Vagina (tissue), 2 donors: ENCODE data around the gene NOXA1. TPM values are rescaled to one million over a fixed set of nuclear protein-coding genes. Genes with fewer than 3 reads are reported as not detected.

Experiments
- DNase-seq, 2 donors: peaks; one replicate each; pipeline ENCODE4 v3.0.0-alpha.2; 2017; ENCODE audit errors: extremely low spot score in 2 of 2
- H3K27ac ChIP-seq: fragments of 200-600 bp; sonication (generic); one replicate; pipeline ENCODE4 v1.5.1; 2019
- H3K27me3 ChIP-seq: fragments of 200-600 bp; sonication (generic); one replicate; pipeline ENCODE4 v1.5.1; 2019
- H3K36me3 ChIP-seq, 2 donors: fragments of 200-600 bp; sonication (generic); one replicate each; pipeline ENCODE4 v1.5.1; 2017 to 2019
- H3K4me1 ChIP-seq: fragments of 200-600 bp; sonication (generic); one replicate; pipeline ENCODE4 v1.5.1; 2019
- H3K4me3 ChIP-seq, 2 donors: fragments of 200-600 bp; sonication (generic); 1 replicate in 1 of 2; 2 replicates in 1 of 2; pipeline ENCODE4 v1.5.1; 2016 to 2019
- H3K9me3 ChIP-seq: fragments of 200-600 bp; sonication (generic); one replicate; pipeline ENCODE4 v1.5.1; 2019
- POLR2A ChIP-seq, 2 donors: fragments of 450-650 bp; IDR thresholded peaks; one replicate each; pipeline ENCODE4 v1.6.1; 2017; ENCODE audit warnings: antibody characterized with exemption in 2 of 2, mild to moderate bottlenecking in 2 of 2, moderate library complexity in 2 of 2
- POLR2AphosphoS5 ChIP-seq, 2 donors: sonication (generic); formaldehyde crosslinking; IDR thresholded peaks; one replicate each; pipeline ENCODE4 v1.9.0; 2017; ENCODE audit warnings: antibody characterized with exemption in 2 of 2, mild to moderate bottlenecking in 2 of 2, low read depth in 1 of 2; ENCODE audit not compliant: insufficient read depth in 1 of 2
- intact Hi-C: fragments of 100-400 bp; cut with DNase I; formaldehyde crosslinking; loops from one replicate; pipeline ENCODE4 v1.15.1; 2023
- total RNA-seq: library from RNA; depleted of rRNA; stranded (reverse); fragments of >200 nt; gene quantifications from one replicate; pipeline ENCODE4 v1.2.3, GENCODE V29; 2016
- TF ChIP-seq, protein P1 (sequence below), 3 experiments: fragments of 450-650 bp in 2 of 3; fragments of 200-600 bp in 1 of 3; sonication (generic) in 1 of 3; IDR thresholded peaks; one replicate each; pipeline ENCODE4 v1.5.1; 2017 to 2019; ENCODE audit warnings: antibody characterized with exemption in 3 of 3, mild to moderate bottlenecking in 2 of 3, moderate library complexity in 2 of 3

Gene NOXA1
- total RNA-seq, 1 donor from 2014 or later, result 2.9 TPM

DNA sequence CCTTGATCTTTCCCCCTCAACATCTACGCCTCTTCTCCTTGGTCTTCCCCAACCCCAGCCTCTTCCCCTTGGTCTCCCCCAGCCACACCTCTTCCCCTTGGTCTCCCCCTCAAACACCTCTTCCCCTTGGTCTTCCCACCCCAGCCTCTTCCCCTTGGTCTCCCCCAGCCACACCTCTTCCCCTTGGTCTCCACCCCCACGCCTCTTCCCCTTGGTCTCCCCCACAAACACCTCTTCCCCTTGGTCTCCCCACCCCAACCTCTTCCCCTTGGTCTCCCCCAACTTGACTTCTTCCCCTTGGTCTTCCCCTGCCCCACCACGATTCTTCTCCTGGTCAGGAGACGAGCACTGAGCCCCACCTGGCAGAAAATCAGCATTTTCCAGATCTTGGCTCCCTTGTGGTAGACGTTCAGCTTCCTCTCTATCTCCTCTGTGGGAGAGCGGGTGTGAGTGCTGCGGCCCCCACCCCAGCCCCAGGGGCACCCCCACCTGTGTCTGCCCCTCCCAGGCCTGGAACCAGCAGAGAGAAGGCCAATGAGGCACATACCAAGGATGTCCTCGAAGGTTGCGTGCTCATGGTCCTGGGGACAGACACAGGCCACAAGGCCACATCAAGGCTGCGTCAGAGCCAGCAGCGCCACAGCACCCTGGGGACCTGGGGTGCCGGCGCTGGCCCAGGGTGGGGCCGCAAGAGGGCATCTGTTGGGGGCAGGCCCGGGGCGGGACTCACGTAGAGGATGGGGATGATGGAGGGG is 29.0 kb downstream of the NOXA1 start:
- H3K4me1 ChIP-seq, result peaks cover 20% of the 10 kb centered on the region
- no peak overlapping the region for H3K4me3 ChIP-seq
- peaks cover 0 to 9% of the 10 kb centered on the region in 2 donors for H3K36me3 ChIP-seq
- H3K27ac ChIP-seq, result no peak overlapping the region
- DNase-seq, result no peak
- no peaks in the 10 kb centered on the region for H3K27me3 ChIP-seq
- intact Hi-C loops, result no loop called here
- TF ChIP-seq, protein P1, sequence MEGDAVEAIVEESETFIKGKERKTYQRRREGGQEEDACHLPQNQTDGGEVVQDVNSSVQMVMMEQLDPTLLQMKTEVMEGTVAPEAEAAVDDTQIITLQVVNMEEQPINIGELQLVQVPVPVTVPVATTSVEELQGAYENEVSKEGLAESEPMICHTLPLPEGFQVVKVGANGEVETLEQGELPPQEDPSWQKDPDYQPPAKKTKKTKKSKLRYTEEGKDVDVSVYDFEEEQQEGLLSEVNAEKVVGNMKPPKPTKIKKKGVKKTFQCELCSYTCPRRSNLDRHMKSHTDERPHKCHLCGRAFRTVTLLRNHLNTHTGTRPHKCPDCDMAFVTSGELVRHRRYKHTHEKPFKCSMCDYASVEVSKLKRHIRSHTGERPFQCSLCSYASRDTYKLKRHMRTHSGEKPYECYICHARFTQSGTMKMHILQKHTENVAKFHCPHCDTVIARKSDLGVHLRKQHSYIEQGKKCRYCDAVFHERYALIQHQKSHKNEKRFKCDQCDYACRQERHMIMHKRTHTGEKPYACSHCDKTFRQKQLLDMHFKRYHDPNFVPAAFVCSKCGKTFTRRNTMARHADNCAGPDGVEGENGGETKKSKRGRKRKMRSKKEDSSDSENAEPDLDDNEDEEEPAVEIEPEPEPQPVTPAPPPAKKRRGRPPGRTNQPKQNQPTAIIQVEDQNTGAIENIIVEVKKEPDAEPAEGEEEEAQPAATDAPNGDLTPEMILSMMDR (IDR thresholded peaks at IDR 0.05), result no peak
- TF ChIP-seq POLR2AphosphoS5 (IDR thresholded peaks at IDR 0.05; ENCODE audit: insufficient read depth in 1 of 2, low read depth in 1 of 2) (no peak), POLR2A (IDR thresholded peaks at IDR 0.05) (no peak)
- no peaks in the 10 kb centered on the region for H3K9me3 ChIP-seq

DNA sequence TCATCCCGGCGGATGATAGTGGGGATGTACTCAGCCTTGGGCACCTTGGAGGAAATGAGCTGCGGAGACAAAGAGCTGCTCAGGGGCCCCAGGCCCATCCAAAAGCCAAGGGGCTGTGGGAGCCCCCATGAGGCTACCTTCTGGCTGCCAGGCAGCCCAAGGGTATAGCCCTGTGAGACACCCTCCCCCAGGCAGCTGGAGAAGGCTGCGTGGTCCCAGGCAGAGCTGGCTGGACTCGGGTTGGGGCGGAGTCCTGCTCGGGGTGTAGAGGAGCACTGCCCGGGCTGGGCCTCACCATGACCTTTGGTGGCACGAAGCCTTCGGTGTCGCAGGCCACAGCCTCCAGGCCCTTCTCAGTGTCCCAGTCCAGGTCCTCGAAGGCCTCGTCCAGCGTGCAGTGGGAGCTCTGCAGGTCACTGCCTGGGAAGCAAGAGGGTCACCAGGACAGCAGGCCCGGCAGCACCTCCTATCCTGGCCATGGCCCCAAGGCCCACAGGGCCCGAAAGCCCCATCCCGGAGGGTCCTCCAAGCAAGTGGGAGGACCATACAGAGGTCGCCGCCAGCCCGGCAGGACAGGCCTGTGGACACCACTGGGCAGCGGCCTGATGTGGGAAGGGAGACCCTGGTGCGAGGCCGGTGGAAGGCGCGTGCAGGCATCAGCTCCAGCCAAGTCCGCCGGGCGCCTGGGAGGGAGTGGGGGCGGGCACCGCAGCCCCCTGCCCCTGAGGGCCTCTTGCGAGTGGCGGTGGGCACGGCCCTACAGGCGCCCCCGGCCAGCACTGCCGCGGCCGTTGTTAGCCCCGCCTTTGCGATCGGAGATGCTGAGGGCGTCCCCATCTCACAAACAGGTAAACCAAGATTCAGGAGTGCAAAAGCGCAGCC is 29.8 kb downstream of the NOXA1 start:
- peak overlapping the region; percentile 11 to 38 for H3K4me3 ChIP-seq
- no peak overlapping the region for H3K27ac ChIP-seq
- H3K36me3 ChIP-seq, result peaks cover 0 to 9% of the 10 kb centered on the region in 2 donors
- H3K27me3 ChIP-seq, result no peaks in the 10 kb centered on the region
- intact Hi-C loops, result no loop called here
- DNase-seq, result no peak
- TF ChIP-seq POLR2A (IDR thresholded peaks at IDR 0.05) (no peak), POLR2AphosphoS5 (IDR thresholded peaks at IDR 0.05; ENCODE audit: insufficient read depth in 1 of 2, low read depth in 1 of 2) (no peak)
- TF ChIP-seq, protein P1 (IDR thresholded peaks at IDR 0.05), result no peak
- no peaks in the 10 kb centered on the region for H3K9me3 ChIP-seq
- H3K4me1 ChIP-seq, result peaks cover 25% of the 10 kb centered on the region

DNA sequence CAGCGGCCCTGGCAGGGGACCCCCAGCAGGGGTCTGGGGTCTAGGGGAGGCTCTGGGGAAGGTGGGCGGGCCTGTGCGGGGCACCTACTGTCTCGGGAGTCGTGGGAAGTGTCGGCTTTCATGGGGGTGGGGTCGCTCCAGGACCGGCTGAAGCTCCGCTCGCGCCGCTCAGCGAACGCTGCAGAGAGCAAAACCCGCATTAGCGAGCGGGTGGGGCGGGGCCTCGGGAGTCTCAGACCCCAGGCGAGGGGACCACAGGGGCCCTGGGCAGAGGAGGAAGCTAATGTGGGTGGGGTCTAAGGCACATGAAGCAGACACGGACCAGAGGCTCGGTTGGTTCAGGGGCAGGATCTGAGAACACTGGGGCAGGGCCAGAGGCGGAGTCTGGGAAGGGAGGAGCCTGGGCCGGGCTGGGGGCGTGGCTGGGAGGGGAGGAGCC is 30.5 kb downstream of the NOXA1 start:
- Histone ChIP-seq H3K9me3 (no peaks in the 10 kb centered on the region), H3K4me3 (peak overlapping the region; percentile 11 to 38), H3K4me1 (peaks cover 31% of the 10 kb centered on the region), H3K36me3 (peaks cover 0 to 9% of the 10 kb centered on the region in 2 donors), H3K27ac (no peak overlapping the region), H3K27me3 (no peaks in the 10 kb centered on the region)
- no peak for DNase-seq
- TF ChIP-seq, protein P1 (IDR thresholded peaks at IDR 0.05), result no peak
- no peak for TF ChIP-seq POLR2AphosphoS5 (IDR thresholded peaks at IDR 0.05; ENCODE audit: insufficient read depth in 1 of 2, low read depth in 1 of 2)
- no peak for TF ChIP-seq POLR2A (IDR thresholded peaks at IDR 0.05)
- intact Hi-C loops, result no loop called here

DNA sequence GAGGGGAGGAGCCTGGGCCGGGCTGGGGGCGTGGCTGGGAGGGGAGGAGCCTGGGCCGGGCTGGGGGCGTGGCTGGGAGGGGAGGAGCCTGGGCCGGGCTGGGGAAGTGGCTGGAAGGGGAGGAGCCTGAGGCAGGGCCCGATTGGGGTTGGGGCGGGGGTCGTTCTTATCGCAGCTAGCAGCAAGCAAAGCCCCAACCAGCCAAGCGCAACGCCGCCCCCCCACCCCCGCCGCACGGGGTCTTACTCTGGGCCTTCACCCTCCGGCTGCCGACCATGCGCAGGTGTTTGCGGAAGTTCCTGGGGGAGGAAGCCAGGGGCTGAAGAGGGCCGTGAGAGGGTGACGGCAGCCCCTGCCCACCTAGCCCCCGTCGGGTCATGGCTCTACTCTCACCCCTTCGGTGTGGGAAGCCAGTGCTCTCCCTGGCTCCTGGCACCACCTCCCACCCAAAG is 31.0 kb downstream of the NOXA1 start:
- H3K36me3 ChIP-seq, result peaks cover 0 to 9% of the 10 kb centered on the region in 2 donors
- H3K9me3 ChIP-seq, result no peaks in the 10 kb centered on the region
- no peak for DNase-seq
- intact Hi-C loops, result no loop called here
- H3K27ac ChIP-seq, result peak overlapping the region; percentile 62
- H3K4me3 ChIP-seq, result peak overlapping the region; percentile 37 to 47
- H3K27me3 ChIP-seq, result no peaks in the 10 kb centered on the region
- H3K4me1 ChIP-seq, result peaks cover 32% of the 10 kb centered on the region
- TF ChIP-seq POLR2A (IDR thresholded peaks at IDR 0.05) (no peak), POLR2AphosphoS5 (IDR thresholded peaks at IDR 0.05; ENCODE audit: insufficient read depth in 1 of 2, low read depth in 1 of 2) (no peak)
- TF ChIP-seq, protein P1 (IDR thresholded peaks at IDR 0.05), result no peak
